ENCODE results near the gene MBD3L3.

MBD3L3 gene

DNA sequence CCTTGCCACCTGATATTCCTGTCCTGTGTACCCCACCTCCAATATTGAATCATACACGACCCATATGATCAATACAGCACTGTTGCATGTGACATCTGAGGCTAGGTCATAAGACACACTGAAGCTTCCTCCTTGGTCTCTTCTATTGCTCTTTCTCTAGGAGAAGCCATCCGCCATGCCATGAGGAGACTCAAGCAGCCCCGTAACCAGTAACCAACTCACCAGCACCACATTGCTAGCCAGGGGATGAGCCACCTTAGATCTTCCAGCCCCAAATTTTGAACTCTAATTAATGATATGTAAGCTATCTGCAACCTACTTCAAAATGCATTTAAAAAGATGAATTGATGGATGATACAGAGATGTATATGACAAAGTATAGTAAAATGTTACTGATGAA is 39.6 kb upstream of the MBD3L3 start:
- TF ChIP-seq, protein P1, sequence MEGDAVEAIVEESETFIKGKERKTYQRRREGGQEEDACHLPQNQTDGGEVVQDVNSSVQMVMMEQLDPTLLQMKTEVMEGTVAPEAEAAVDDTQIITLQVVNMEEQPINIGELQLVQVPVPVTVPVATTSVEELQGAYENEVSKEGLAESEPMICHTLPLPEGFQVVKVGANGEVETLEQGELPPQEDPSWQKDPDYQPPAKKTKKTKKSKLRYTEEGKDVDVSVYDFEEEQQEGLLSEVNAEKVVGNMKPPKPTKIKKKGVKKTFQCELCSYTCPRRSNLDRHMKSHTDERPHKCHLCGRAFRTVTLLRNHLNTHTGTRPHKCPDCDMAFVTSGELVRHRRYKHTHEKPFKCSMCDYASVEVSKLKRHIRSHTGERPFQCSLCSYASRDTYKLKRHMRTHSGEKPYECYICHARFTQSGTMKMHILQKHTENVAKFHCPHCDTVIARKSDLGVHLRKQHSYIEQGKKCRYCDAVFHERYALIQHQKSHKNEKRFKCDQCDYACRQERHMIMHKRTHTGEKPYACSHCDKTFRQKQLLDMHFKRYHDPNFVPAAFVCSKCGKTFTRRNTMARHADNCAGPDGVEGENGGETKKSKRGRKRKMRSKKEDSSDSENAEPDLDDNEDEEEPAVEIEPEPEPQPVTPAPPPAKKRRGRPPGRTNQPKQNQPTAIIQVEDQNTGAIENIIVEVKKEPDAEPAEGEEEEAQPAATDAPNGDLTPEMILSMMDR (IDR thresholded peaks at IDR 0.05; ENCODE audit: control insufficient read depth, insufficient read depth, low read depth, low read length, missing control alignments) = no peak
- no peak for DNase-seq (ENCODE audit: low read depth)

GRCh38 chr19:7088999-7089398 is 30.5 kb upstream of the MBD3L3 start:
- H3K4me3 ChIP-seq (ENCODE audit: control insufficient read depth, low read depth, low read length) = no peak overlapping the region
- no peak for DNase-seq (ENCODE audit: low read depth)
- TF ChIP-seq, protein P1 (IDR thresholded peaks at IDR 0.05; ENCODE audit: control insufficient read depth, insufficient read depth, low read depth, low read length, missing control alignments) = no peak

More for the DNA sequence above, 39.6 kb upstream of the MBD3L3 start:
- no peak overlapping the region; the same call in 1 of the 2 replicates for H3K4me3 ChIP-seq (ENCODE audit: control insufficient read depth, low read depth, low read length)

- TF ChIP-seq, protein P1 (IDR thresholded peaks at IDR 0.05; ENCODE audit: control insufficient read depth, insufficient read depth, low read depth, low read length, missing control alignments) = no peak
- H3K4me3 ChIP-seq (ENCODE audit: control insufficient read depth, low read depth, low read length) = no peak overlapping the region
- no peak for DNase-seq (ENCODE audit: low read depth)
Observed at GRCh38 chr19:7083076-7083956, 24.8 kb upstream of the MBD3L3 start.

- H3K4me3 ChIP-seq (ENCODE audit: control insufficient read depth, low read depth, low read length) = no peak overlapping the region
- no peak for DNase-seq (ENCODE audit: low read depth)
- TF ChIP-seq, protein P1 (IDR thresholded peaks at IDR 0.05; ENCODE audit: control insufficient read depth, insufficient read depth, low read depth, low read length, missing control alignments) = no peak
Observed at GRCh38 chr19:7078008-7078407, 19.5 kb upstream of the MBD3L3 start.

DNA sequence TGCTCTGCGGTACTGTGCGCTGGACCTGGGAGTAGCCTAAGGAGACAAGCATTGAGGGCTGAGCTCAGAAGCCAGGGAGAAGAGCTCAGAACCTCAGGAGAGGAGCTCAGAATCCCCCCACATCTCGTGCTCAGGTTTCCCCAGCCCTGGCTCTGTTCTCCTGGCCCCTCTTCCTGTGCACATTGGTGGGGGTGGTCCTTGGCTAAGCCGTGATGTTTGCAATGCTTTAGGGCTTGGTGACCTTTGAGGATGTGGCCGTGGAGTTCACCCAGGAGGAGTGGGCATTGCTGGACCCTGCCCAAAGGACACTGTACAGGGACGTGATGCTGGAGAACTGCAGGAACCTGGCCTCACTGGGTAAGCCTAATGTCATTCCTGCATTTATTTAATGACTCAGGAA is 17.7 kb upstream of the MBD3L3 start:
- TF ChIP-seq, protein P1 (IDR thresholded peaks at IDR 0.05; ENCODE audit: control insufficient read depth, insufficient read depth, low read depth, low read length, missing control alignments) = no peak

DNA sequence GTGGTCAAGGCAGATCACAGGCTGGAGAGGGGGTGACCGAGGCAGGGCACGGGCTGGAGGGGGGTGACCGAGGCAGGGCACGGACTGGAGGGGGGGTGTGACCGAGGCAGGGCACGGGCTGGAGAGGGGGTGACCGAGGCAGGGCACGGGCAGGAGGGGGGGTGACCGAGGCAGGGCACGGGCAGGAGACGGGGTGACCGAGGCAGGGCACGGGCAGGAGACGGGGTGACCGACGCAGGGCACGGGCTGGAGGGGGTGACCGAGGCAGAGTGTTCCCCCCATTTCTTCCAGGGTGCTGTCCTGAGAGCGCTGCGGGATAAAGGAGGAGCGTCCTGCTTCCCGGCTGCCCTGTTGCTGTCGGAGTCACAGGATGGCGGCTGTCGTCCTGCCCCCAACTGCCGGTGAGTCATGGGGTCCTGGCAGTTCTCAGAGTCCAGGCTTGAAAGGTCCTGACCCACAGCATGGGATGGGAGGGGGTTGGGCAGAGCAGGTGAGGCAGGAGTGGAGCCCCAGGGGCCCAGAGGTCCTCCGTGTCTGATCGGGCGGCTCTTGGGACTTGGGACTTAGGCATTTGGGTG is 16.3 kb upstream of the MBD3L3 start:
- TF ChIP-seq, protein P1 (IDR thresholded peaks at IDR 0.05; ENCODE audit: control insufficient read depth, insufficient read depth, low read depth, low read length, missing control alignments) = no peak
- no peak for DNase-seq (ENCODE audit: low read depth)
- H3K4me3 ChIP-seq (ENCODE audit: control insufficient read depth, low read depth, low read length) = no peak overlapping the region

More for the DNA sequence above, 17.7 kb upstream of the MBD3L3 start:
- no peak for DNase-seq (ENCODE audit: low read depth)
- no peak overlapping the region for H3K4me3 ChIP-seq (ENCODE audit: control insufficient read depth, low read depth, low read length)
